ENCODE data around the gene CENPP.

- no peak for TF ChIP-seq CTCF (IDR thresholded peaks at IDR 0.05; ENCODE audit: low read depth, low read length)
- no peak for TF ChIP-seq EZH2phosphoT487 (IDR thresholded peaks at IDR 0.05; ENCODE audit: low read depth)
Measured at GRCh38 chr9:92507496-92507895, 181.7 kb downstream of the CENPP start.
